ENCODE measurements around the gene MINDY4.
A peak's percentile ranks its signal among the peaks of the same experiment; 100 is the strongest.

Gene MINDY4

DNA sequence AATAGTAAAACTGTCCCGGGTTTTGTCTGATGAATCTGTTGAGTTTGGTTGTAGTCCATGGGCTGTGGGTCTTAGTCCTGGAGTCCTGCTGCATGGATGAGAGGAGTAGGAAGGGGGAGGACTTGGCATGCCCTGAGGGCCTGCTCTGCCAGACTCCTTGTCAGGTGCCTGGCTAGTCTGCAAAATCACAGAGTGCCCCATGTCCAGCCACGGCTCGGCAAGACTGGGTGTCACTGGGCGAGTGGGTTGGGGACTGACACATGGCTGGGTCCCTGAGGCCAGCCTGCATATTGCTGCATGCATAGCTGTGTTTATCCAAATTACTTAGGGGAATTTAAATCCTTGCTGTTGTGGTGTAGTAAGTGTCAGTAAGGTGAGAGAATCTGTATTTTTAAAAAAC lies 9.7 kb downstream of the MINDY4 start:
- Mint-ChIP-seq H3K4me1 (no peaks in the 10 kb centered on the region), H3K27me3 (no peaks in the 10 kb centered on the region), H3K27ac (peak overlapping the region in 1 of 2 donors; percentile 79), H3K4me3 (no peak overlapping the region), H3K9me3 (no peaks in the 10 kb centered on the region)
- no peak for ATAC-seq
- DNase-seq, result no peak

DNA sequence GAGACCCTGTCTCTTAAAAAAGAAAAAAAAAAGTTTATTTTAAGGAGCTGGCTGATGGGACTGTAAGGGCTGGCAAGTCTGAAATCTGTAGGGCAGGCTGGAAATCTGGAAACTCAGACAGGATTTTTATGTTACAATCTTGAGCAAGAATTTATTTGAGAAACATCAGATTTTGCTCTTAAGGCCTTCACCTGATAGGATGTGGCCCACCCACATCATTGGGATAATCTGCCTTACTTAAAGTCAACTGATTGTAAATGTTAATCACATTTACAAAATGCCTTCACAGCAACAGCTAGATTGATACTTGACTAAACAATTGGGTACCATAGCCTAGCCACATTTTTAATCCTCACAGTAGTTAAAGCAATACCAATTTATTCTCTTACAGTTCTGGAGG lies 11.5 kb downstream of the MINDY4 start:
- no peaks in the 10 kb centered on the region for H3K9me3 Mint-ChIP-seq
- no peak overlapping the region for H3K4me3 Mint-ChIP-seq
- ATAC-seq, result no peak
- no peak for DNase-seq
- no peaks in the 10 kb centered on the region for H3K27me3 Mint-ChIP-seq
- no peak overlapping the region for H3K27ac Mint-ChIP-seq
- no peaks in the 10 kb centered on the region for H3K4me1 Mint-ChIP-seq

DNA sequence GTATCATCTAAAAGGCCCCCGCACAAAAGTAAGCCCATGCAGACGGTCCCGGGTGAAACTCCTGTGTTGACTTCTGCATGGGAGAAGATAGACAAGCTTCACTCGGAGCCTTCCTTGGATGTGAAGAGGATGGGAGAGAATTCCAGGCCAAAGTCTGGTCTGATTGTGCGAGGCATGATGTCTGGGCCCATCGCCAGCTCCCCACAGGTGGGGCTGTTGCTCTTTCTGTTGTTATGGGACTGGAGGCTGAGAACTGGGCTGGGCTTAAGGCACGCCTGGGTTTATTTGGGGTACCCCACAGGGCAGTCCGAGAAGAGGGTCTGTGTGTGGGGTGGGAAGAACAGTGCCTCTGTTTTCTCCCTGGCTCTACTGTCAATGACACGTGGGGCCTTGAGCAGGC lies 14.6 kb downstream of the MINDY4 start:
- Mint-ChIP-seq H3K27me3 (no peaks in the 10 kb centered on the region), H3K4me1 (no peaks in the 10 kb centered on the region), H3K27ac (peak overlapping the region in 1 of 2 donors; percentile 6), H3K9me3 (no peaks in the 10 kb centered on the region), H3K4me3 (no peak overlapping the region)
- DNase-seq, result no peak
- no peak for ATAC-seq

DNA sequence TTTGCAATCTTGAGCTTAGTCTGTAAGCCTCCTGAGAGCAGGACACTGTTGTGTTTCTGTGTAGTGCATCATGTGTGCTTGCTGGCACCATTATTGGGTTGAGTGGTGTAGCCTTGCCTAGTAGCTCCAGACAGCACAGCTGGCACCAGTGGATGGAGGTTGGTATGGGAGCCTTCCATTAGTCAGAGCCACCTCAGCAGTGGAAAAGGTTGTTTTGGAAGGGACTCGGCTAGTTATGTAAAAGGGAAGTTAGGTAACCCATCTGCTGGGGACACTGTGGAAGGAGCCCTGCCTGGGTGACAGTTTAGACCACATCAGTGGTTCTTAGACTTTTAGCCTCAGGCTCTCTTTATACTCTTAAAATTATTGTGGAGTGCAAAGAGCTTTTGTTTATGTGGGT lies 16.3 kb downstream of the MINDY4 start:
- H3K4me1 Mint-ChIP-seq, result no peaks in the 10 kb centered on the region
- no peaks in the 10 kb centered on the region for H3K27me3 Mint-ChIP-seq
- ATAC-seq (peak; percentile 28), DNase-seq (no peak)
- H3K27ac Mint-ChIP-seq, result no peak overlapping the region
- no peak overlapping the region for H3K4me3 Mint-ChIP-seq
- H3K9me3 Mint-ChIP-seq, result no peaks in the 10 kb centered on the region

DNA sequence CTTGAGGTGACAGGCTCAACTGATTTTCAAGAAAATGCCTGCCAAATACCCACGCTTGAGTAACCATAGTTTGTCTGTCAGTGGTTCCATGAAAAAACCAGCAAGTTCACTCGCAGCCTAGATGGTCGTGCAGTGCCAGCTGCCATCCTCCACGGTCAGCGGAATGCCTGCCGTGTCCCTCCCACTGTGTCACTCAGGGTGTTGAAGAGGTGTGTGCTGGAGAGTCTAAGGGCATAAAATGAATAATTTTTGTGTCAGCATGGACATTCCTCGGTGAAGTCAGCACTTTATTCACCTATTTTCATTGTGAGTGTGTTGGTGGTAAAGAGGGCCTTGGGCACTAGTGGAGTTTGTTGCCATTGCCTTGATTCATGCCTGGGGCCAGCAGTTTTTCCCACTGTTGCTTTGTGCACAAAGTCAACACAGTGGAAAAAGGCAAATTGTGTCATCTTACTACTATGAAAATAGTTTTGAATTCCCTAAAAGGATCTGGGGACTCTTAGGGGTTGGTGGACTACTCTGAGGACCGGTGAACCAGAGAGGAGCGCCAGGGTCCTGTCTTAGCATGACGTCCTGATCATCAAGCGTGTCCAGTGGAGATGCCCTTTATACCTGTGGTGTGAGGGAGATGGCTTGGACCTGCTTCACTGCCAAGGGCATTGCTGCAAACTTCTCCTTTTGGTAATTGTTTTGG lies 17.6 kb downstream of the MINDY4 start:
- no peak overlapping the region for H3K4me3 Mint-ChIP-seq
- no peaks in the 10 kb centered on the region for H3K4me1 Mint-ChIP-seq
- H3K27me3 Mint-ChIP-seq, result no peaks in the 10 kb centered on the region
- ATAC-seq (no peak), DNase-seq (no peak)
- no peak overlapping the region for H3K27ac Mint-ChIP-seq
- no peaks in the 10 kb centered on the region for H3K9me3 Mint-ChIP-seq

DNA sequence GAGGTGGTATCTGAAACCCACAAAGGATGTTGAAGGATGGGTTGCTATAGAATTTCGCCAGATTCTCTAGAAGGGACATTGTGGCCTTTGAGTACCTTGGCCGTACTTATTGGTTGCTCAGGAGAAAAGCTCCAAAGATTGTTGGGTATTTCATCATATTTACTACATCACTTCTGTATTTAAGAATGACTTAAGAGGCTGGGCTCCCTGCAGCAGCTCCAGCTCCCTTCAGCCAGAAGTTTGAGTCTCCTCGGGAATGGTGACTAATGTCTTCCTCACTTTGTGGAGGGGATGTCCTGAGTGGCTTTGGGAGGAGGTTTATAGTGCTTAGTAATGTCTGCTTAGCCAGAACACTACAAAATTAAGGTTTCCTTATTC lies 18.1 kb downstream of the MINDY4 start:
- no peak for ATAC-seq
- Mint-ChIP-seq H3K4me1 (no peaks in the 10 kb centered on the region), H3K27ac (no peak overlapping the region), H3K9me3 (no peaks in the 10 kb centered on the region), H3K4me3 (no peak overlapping the region), H3K27me3 (no peaks in the 10 kb centered on the region)
- DNase-seq, result no peak

DNA sequence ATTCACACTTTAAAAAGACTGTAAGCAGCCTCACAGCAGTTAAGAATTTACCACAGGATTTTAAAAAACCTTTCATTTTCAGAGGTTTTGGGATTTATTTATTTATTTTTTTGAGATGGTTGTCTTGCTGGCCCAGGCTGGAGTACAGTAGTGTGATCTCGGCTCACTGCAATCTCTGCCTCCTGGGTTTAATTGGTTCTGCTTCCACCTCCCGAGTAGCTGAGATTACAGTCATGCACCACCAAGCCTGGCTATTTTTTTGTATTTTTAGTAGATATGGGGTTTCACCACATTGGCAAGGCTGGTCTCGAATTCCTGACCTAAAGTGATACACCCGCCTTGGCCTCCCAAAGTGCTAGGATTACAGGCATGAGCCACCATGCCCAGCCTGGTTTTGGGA lies 19.1 kb downstream of the MINDY4 start:
- peaks cover under 1% of the 10 kb centered on the region for H3K4me1 Mint-ChIP-seq
- no peaks in the 10 kb centered on the region for H3K9me3 Mint-ChIP-seq
- no peak for ATAC-seq
- H3K27me3 Mint-ChIP-seq, result no peaks in the 10 kb centered on the region
- no peak overlapping the region for H3K27ac Mint-ChIP-seq
- no peak overlapping the region for H3K4me3 Mint-ChIP-seq
- no peak for DNase-seq

DNA sequence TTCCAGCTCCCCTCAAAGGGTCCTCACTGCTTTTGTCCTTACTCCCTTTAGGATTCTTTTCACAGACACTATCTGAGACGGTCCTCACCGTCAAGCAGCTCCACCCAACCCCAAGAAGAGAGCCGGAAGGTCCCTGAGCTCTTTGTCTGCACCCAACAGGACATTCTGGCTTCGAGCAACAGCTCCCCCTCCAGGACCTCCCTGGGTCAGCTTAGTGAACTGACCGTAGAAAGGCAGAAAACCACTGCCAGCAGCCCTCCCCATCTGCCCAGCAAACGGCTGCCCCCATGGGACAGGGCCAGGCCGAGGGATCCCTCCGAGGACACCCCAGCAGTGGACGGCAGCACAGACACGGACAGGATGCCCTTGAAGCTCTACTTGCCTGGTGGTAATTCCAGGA lies 19.9 kb downstream of the MINDY4 start:
- ATAC-seq (no peak), DNase-seq (no peak)
- Mint-ChIP-seq H3K9me3 (no peaks in the 10 kb centered on the region), H3K4me1 (peaks cover 8% of the 10 kb centered on the region), H3K27ac (no peak overlapping the region), H3K4me3 (no peak overlapping the region), H3K27me3 (no peaks in the 10 kb centered on the region)

DNA sequence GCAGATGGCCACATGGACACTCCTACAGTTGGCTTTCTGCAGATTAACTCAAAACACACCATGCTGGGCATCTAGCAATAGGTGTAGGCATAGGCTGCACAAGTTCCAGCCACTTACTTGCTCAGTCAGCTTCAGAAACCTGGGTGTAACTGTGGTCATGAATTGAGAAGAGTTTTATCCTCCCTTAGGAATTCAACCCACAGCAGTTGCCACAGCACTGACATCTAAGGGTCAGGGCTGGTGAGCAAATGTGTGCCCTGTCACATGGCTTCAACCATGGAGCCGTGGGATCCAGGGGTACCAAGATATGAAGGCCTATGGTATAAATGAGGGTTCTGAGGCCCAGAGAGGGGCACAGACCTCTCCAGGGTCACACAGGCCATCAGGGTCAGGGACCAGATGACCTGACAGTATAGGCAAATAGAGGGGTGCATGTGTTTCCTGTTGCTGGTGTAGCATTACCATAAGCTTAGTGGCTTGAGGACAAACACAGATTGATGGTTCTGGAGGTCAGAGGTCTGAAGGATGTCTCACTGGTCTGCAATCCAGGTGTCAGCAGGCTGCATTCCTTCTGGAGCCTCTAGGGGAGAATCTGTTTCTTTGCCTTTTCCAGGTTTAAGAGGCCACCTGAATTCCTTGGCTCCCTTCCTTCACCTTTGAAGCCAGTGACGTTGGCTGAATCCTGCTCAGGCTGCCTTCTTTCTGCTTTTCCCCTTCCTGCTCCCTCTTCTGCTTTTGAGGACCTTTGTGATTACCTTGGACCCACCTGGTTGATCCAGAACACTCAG lies 24.1 kb downstream of the MINDY4 start:
- Mint-ChIP-seq H3K9me3 (no peaks in the 10 kb centered on the region), H3K4me3 (no peak overlapping the region), H3K4me1 (peaks cover 20% of the 10 kb centered on the region), H3K27ac (peak overlapping the region; percentile 56 to 85), H3K27me3 (no peaks in the 10 kb centered on the region)
- DNase-seq (no peak), ATAC-seq (no peak)

DNA sequence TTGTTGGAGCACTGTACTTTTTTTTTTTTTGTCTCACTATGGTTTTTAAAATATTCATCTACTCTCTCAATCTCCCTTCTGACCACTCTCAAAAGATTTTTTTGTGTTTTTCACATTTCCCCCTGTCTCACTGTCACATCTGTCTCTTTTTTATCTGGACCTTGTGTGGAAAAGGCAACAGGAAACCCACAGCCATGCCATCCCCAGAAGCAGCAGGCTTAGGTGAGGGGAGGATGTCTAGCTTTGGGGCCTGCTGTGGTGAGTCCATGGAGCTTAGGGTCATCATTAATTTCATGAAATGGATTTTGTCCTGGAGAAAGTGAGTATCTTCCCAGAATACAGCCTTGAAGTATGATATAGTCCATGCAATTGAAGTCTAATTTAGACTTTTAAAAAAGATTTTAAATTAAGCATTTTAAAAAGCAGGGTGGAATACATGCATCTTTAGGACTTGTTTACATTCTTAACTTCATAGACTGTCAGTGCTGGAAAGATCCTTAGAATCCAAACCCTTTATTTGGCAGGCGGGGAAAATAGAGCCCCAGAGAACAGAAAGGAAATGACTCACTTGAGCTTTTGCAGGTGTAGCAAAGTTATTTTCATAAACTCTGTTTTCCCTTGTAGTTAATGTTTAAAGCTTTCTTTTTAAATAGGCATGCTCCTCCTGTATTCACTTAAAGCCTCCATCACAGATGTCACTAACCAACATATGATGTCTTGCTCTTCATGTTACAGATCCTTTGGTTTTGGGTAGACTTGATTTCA lies 25.1 kb downstream of the MINDY4 start:
- ATAC-seq, result no peak
- Mint-ChIP-seq H3K9me3 (no peaks in the 10 kb centered on the region), H3K27ac (peak overlapping the region; percentile 56 to 85), H3K27me3 (no peaks in the 10 kb centered on the region), H3K4me1 (peaks cover 20% of the 10 kb centered on the region), H3K4me3 (no peak overlapping the region)
- DNase-seq, result no peak

DNA sequence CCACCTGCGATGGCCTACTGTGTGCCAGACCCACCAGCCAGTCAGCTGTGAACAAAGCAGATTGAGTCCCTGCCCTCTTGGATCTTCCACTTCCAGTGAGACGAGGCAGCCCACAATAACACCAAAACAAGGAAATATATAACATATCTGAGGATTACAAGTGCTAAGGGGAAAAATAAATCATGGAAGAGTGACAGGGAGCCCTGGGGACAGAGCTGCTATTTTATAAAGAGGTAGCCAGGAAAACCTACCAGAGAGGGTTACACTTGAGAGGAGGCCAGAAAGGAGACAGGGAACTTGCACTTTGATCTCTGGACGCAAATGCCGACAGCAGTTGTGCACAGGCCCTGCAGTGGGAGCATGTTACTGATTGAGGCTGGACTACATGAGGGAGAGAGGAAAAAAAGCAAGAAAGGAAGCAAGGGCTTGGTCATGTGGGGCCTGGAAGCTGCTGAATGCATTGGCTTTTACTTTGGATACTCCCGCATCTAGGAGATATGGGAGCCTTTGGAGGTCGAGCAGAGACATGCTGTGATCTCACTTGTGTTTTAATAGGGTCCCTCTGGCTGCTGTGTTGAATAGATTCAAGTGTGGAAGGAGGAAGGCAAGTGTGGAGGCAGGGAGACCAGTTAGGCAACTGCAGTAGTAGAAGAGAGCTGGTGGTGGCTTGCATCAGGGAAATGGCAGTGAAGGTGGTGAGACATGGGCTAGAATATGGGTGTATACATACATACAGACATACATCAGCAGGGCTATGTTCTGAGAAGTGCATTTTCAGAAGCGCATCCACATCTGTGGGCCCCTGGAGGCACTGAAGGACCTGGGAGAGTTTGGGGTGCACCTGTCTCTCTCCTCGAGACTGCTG lies 26.2 kb downstream of the MINDY4 start:
- no peak for ATAC-seq
- Mint-ChIP-seq H3K4me3 (no peak overlapping the region), H3K9me3 (no peaks in the 10 kb centered on the region), H3K27me3 (no peaks in the 10 kb centered on the region), H3K27ac (peak overlapping the region in 1 of 2 donors; percentile 50), H3K4me1 (peaks cover 20% of the 10 kb centered on the region)
- DNase-seq, result no peak

DNA sequence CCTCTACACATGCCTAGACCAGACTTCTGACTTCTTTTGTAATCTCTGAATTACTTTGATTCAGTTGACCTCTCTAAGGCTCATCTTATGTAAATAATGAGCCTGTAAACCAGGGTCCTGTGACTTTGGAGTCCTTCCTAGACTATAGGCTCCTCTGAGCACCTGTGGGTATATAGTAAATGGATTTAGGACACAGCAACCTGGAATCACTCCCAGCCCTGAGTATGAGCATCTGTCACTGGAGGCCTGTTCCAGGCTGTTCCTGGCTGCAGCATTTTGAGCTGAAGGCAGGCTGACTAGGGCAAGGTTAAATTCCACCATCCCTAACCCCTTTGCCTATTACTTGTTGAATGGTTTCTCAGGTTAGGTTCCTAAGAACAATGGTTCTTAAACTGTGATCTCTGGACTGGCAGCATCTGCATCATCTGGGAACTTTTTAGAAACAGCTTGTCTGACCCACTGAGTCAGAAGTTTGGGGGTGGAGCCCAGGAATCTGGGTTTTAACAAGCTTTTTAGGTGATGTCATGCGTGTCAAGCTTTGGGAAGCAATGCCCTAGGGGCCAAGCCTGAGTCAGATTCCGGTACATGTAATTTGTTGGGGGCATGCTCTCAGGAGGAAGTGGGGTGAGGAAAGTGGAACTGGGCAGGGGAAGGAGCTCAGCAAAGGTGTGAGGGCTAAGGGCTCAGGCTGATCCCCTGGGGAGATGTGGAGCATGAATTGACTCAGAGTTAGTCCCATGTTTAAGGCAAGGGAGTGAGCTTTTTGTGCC lies 28.2 kb downstream of the MINDY4 start:
- no peak overlapping the region for H3K4me3 Mint-ChIP-seq
- ATAC-seq (no peak), DNase-seq (no peak)
- no peaks in the 10 kb centered on the region for H3K9me3 Mint-ChIP-seq
- H3K27ac Mint-ChIP-seq, result no peak overlapping the region
- H3K27me3 Mint-ChIP-seq, result no peaks in the 10 kb centered on the region
- H3K4me1 Mint-ChIP-seq, result peaks cover 20% of the 10 kb centered on the region

DNA sequence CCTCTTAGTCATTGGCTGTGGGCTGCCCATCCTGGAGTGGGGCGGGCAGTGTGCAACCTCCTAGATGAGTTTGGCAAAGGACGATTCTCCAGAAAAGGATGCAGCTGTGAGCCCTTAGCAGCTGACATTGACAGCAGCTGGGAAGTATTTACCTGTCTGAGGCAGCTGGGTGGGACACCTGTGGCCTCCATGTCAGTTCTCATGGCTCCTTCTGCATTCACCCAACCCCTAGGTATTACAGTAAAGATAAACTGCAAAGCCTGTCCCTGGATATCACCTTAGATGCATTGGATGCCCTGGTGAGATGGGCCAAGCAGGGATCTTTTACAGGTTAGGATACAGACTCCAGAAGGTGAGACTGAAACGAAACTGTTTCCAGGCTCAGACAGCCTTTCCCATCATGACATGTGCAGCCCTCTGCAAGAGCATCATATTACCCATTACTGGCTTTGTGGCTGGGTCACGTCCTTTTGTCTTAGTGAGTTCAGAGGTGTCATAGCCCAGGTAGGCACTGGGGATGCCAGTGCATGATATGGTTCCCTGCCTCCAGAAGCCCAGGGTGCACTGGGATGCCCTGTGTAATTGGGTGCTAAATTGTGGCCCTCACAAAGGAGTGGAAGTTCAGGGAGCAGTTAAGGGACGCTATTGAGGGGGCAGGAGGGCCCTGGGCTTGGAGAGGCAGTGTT lies 28.9 kb downstream of the MINDY4 start:
- peaks cover 20% of the 10 kb centered on the region for H3K4me1 Mint-ChIP-seq
- no peaks in the 10 kb centered on the region for H3K9me3 Mint-ChIP-seq
- ATAC-seq (no peak), DNase-seq (no peak)
- no peak overlapping the region for H3K27ac Mint-ChIP-seq
- no peaks in the 10 kb centered on the region for H3K27me3 Mint-ChIP-seq
- no peak overlapping the region for H3K4me3 Mint-ChIP-seq

DNA sequence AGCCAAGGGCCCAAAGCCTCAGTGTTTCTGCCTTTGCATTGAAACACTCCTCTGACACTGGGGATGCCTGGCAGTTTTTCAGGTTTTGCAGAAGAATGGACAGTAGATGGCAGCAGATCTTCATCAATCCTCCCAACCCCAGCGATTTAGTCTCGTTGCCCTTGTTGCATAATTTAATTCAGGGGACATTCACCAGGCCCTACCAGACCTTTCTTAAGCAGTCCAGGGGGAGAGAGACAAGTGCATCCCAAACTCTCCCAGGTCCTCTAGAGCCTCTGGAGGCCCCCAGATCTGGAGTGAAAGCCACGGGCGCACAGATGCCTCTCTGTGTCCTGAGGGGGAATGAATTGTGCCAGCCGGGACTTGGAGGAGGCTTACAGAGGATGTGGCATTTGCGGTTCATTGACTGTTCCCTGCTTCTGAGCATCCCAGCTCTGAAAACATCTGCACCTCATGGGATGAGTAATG lies 29.6 kb downstream of the MINDY4 start:
- no peak overlapping the region for H3K27ac Mint-ChIP-seq
- ATAC-seq (peak; percentile 67), DNase-seq (peak; percentile 30 to 40)
- H3K4me3 Mint-ChIP-seq, result no peak overlapping the region
- no peaks in the 10 kb centered on the region for H3K9me3 Mint-ChIP-seq
- no peaks in the 10 kb centered on the region for H3K27me3 Mint-ChIP-seq
- H3K4me1 Mint-ChIP-seq, result peaks cover 15% of the 10 kb centered on the region
